Prostate gland (tissue), 2 donors: ENCODE data around the gene LSM12.

Experiments used
- POLR2A ChIP-seq: fragments of 450-650 bp; IDR thresholded peaks from one replicate; pipeline ENCODE4 v1.6.1; 2016; ENCODE audit warnings: antibody characterized with exemption, mild to moderate bottlenecking
- POLR2AphosphoS5 ChIP-seq: sonication (generic); formaldehyde crosslinking; IDR thresholded peaks from one replicate; pipeline ENCODE4 v1.6.1; 2017; ENCODE audit warnings: antibody characterized with exemption
- TF ChIP-seq, protein P1 (sequence below), 4 experiments: fragments of 200-600 bp in 2 of 4; fragments of 450-650 bp in 2 of 4; sonication (generic) in 2 of 4; IDR thresholded peaks; 1 replicate in 3 of 4; 2 replicates in 1 of 4; pipeline ENCODE4 v1.5.1; 2016 to 2019; ENCODE audit warnings: antibody characterized with exemption in 4 of 4, mild to moderate bottlenecking in 2 of 4, moderate library complexity in 2 of 4

DNA sequence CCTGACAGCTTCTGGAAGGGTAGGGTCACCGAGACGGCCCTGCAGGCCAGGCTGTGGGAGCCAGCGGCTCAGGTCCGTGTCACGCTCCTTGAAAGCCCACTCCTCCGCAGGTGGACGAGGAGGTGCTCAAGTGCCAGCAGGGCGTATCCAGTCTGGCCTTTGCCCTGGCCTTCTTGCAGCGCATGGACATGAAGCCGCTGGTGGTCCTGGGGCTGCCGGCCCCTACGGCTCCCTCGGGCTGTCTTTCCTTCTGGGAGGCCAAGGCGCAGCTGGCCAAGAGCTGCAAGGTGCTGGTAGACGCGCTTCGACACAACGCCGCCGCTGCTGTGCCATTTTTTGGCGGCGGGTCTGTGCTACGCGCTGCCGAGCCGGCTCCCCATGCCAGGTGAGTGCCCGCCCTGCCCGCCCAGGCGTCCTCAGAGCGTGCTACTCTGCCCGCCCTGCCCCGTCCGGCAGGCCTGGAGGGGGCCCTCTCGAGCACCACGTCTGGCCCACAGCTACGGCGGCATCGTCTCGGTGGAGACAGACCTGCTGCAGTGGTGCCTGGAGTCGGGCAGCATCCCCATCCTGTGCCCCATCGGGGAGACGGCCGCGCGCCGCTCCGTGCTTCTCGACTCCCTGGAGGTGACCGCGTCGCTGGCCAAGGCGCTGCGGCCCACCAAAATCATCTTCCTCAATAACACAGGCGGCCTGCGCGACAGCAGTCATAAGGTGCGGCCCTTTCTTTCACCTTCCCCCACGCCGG lies 60.8 kb downstream of the LSM12 start:
- no peak for TF ChIP-seq POLR2A
- TF ChIP-seq, protein P1, sequence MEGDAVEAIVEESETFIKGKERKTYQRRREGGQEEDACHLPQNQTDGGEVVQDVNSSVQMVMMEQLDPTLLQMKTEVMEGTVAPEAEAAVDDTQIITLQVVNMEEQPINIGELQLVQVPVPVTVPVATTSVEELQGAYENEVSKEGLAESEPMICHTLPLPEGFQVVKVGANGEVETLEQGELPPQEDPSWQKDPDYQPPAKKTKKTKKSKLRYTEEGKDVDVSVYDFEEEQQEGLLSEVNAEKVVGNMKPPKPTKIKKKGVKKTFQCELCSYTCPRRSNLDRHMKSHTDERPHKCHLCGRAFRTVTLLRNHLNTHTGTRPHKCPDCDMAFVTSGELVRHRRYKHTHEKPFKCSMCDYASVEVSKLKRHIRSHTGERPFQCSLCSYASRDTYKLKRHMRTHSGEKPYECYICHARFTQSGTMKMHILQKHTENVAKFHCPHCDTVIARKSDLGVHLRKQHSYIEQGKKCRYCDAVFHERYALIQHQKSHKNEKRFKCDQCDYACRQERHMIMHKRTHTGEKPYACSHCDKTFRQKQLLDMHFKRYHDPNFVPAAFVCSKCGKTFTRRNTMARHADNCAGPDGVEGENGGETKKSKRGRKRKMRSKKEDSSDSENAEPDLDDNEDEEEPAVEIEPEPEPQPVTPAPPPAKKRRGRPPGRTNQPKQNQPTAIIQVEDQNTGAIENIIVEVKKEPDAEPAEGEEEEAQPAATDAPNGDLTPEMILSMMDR (IDR thresholded peaks at IDR 0.05) = peak in 2 of 4 experiments; percentile 9 to 30
- no peak for TF ChIP-seq POLR2AphosphoS5
